Trophoblast cell (in vitro differentiated cells and primary cell): Measurements from ENCODE around the gene PPP1R15B.

ENCODE experiments used
- DNase-seq, 2 donors: peaks; one replicate each; pipeline ENCODE4 v3.0.0-alpha.2; 2016
- H2AFZ ChIP-seq: 2 replicates; pipeline ENCODE4 v1.6.1; 2013; ENCODE audit warnings: low read length, moderate library complexity, mild to moderate bottlenecking; ENCODE audit not compliant: insufficient read depth, poor library complexity
- H2AK5ac ChIP-seq: 2 replicates; pipeline ENCODE4 v1.6.1; 2013; ENCODE audit warnings: mild to moderate bottlenecking, low read length
- H2BK120ac ChIP-seq: 2 replicates; pipeline ENCODE4 v1.6.1; 2013; ENCODE audit warnings: low read length, mild to moderate bottlenecking, moderate library complexity; ENCODE audit not compliant: insufficient read depth, poor library complexity
- H2BK12ac ChIP-seq: 2 replicates; pipeline ENCODE4 v1.6.1; 2013; ENCODE audit warnings: mild to moderate bottlenecking, low read length, moderate library complexity
- H2BK5ac ChIP-seq: 2 replicates; pipeline ENCODE4 v1.6.1; 2013; ENCODE audit warnings: low read length, low read depth, moderate library complexity, mild to moderate bottlenecking; ENCODE audit not compliant: poor library complexity
- H3K14ac ChIP-seq: 2 replicates; pipeline ENCODE4 v1.6.1; 2013; ENCODE audit warnings: mild to moderate bottlenecking, low read length
- H3K18ac ChIP-seq: 2 replicates; pipeline ENCODE4 v1.6.1; 2013; ENCODE audit warnings: mild to moderate bottlenecking, low read length
- H3K23ac ChIP-seq: 2 replicates; pipeline ENCODE4 v1.6.1; 2013; ENCODE audit warnings: low read length
- H3K27ac ChIP-seq: 2 replicates; pipeline ENCODE4 v1.5.1; 2013; ENCODE audit warnings: low read depth, mild to moderate bottlenecking, inconsistent platforms, low read length, moderate library complexity
- H3K27me3 ChIP-seq: 2 replicates; pipeline ENCODE4 v1.6.1; 2013; ENCODE audit warnings: inconsistent platforms, mild to moderate bottlenecking, low read length, moderate library complexity; ENCODE audit not compliant: insufficient read depth
- H3K36me3 ChIP-seq, 2 experiments: 1 replicate in 1 of 2; 2 replicates in 1 of 2; pipeline ENCODE4 v1.6.1; 2013; ENCODE audit warnings: low read length in 2 of 2, mild to moderate bottlenecking in 2 of 2, moderate library complexity in 1 of 2; ENCODE audit not compliant: insufficient read depth in 2 of 2, control insufficient read depth in 1 of 2
- H3K4ac ChIP-seq: 2 replicates; pipeline ENCODE4 v1.6.1; 2013; ENCODE audit warnings: low read depth, mild to moderate bottlenecking, low read length, moderate library complexity
- H3K4me1 ChIP-seq, 2 experiments: 1 replicate in 1 of 2; 2 replicates in 1 of 2; pipeline ENCODE4 v1.6.1; 2013; ENCODE audit warnings: low read length in 2 of 2, mild to moderate bottlenecking in 2 of 2, moderate library complexity in 1 of 2; ENCODE audit not compliant: insufficient read depth in 2 of 2, control insufficient read depth in 1 of 2
- H3K4me2 ChIP-seq: 2 replicates; pipeline ENCODE4 v1.6.1; 2013; ENCODE audit warnings: inconsistent platforms, mild to moderate bottlenecking, low read length, moderate library complexity
- H3K4me3 ChIP-seq: 2 replicates; pipeline ENCODE4 v1.5.1; 2013; ENCODE audit warnings: mild to moderate bottlenecking, low read depth, low read length, inconsistent platforms
- H3K79me1 ChIP-seq: one replicate; pipeline ENCODE4 v1.6.1; 2013; ENCODE audit warnings: low read length
- H3K79me2 ChIP-seq: 2 replicates; pipeline ENCODE4 v1.6.1; 2013; ENCODE audit warnings: low read length, mild to moderate bottlenecking; ENCODE audit not compliant: control insufficient read depth, insufficient read depth, poor library complexity
- H3K9ac ChIP-seq: 2 replicates; pipeline ENCODE4 v1.6.1; 2013; ENCODE audit warnings: mild to moderate bottlenecking, low read length
- H3K9me3 ChIP-seq: 2 replicates; pipeline ENCODE4 v1.6.1; 2013; ENCODE audit warnings: low read depth, mild to moderate bottlenecking, control low read depth, inconsistent platforms, low read length; ENCODE audit not compliant: insufficient read depth
- H4K12ac ChIP-seq: 2 replicates; pipeline ENCODE4 v1.6.1; 2013; ENCODE audit warnings: low read depth, mild to moderate bottlenecking, low read length, moderate library complexity
- H4K8ac ChIP-seq: 2 replicates; pipeline ENCODE4 v1.6.1; 2013; ENCODE audit warnings: low read depth, mild to moderate bottlenecking, low read length, moderate library complexity
- H4K91ac ChIP-seq: one replicate; pipeline ENCODE4 v1.6.1; 2013; ENCODE audit warnings: low read depth, mild to moderate bottlenecking, low read length, moderate library complexity
- whole genome bisulfite sequencing: extraction: QIAGEN DNeasy Blood & Tissue Kit; methylation state at CpG from one replicate; pipeline ENCODE4 v1.1.7; 2013; ENCODE audit warnings: missing lambda C conversion rate; ENCODE audit not compliant: insufficient read length, insufficient coverage; ENCODE audit errors: extremely low coverage; 5-methylcytosine and 5-hydroxymethylcytosine counted together

PPP1R15B gene

GRCh38 chr1:204405988-204406387 is 5.6 kb downstream of the PPP1R15B start:
- no peak overlapping the region for H3K14ac ChIP-seq
- H3K18ac ChIP-seq = no peak overlapping the region
- H3K4me3 ChIP-seq = no peak overlapping the region
- no peak overlapping the region for H3K27ac ChIP-seq
- no peak for DNase-seq
- H3K36me3 ChIP-seq = peaks cover 15 to 18% of the 10 kb centered on the region in 2 experiments
- H2BK12ac ChIP-seq = no peak overlapping the region
- peak overlapping the region; percentile 62 for H3K4ac ChIP-seq
- H3K4me1 ChIP-seq = no peaks in the 10 kb centered on the region
- H2BK120ac ChIP-seq = no peak overlapping the region
- peaks cover 22% of the 10 kb centered on the region for H3K79me2 ChIP-seq
- H3K79me1 ChIP-seq = peaks cover 7% of the 10 kb centered on the region
- no CpG with 5 or more reads among the region's 2 CpGs for WGBS
- no peak overlapping the region for H3K23ac ChIP-seq
- H2BK5ac ChIP-seq = no peak overlapping the region
- no peak overlapping the region for H4K8ac ChIP-seq
- H3K9me3 ChIP-seq = no peaks in the 10 kb centered on the region
- H2AFZ ChIP-seq = no peak overlapping the region
- H3K9ac ChIP-seq = no peak overlapping the region
- no peak overlapping the region for H3K4me2 ChIP-seq
- H3K27me3 ChIP-seq = no peaks in the 10 kb centered on the region
- H4K12ac ChIP-seq = no peak overlapping the region
- H2AK5ac ChIP-seq = no peak overlapping the region
- H4K91ac ChIP-seq = no peak overlapping the region

GRCh38 chr1:204404629-204405028 is 7.0 kb downstream of the PPP1R15B start:
- peaks cover 15 to 21% of the 10 kb centered on the region in 2 experiments for H3K36me3 ChIP-seq
- no peak overlapping the region for H3K4me3 ChIP-seq
- no peak overlapping the region for H4K8ac ChIP-seq
- no peak overlapping the region for H3K4me2 ChIP-seq
- no peak overlapping the region for H3K9ac ChIP-seq
- no peak overlapping the region for H3K14ac ChIP-seq
- H2BK120ac ChIP-seq = no peak overlapping the region
- no peak overlapping the region for H4K91ac ChIP-seq
- no peak overlapping the region for H3K18ac ChIP-seq
- no peaks in the 10 kb centered on the region for H3K79me1 ChIP-seq
- H4K12ac ChIP-seq = no peak overlapping the region
- no peaks in the 10 kb centered on the region for H3K27me3 ChIP-seq
- peaks cover 9% of the 10 kb centered on the region for H3K79me2 ChIP-seq
- WGBS = no CpG with 5 or more reads among the region's 2 CpGs
- H2BK12ac ChIP-seq = no peak overlapping the region
- H3K27ac ChIP-seq = no peak overlapping the region
- H3K9me3 ChIP-seq = no peaks in the 10 kb centered on the region
- DNase-seq = no peak
- no peak overlapping the region for H3K23ac ChIP-seq
- H3K4ac ChIP-seq = no peak overlapping the region
- H2BK5ac ChIP-seq = no peak overlapping the region
- H2AK5ac ChIP-seq = no peak overlapping the region
- H3K4me1 ChIP-seq = no peaks in the 10 kb centered on the region
- no peak overlapping the region for H2AFZ ChIP-seq

GRCh38 chr1:204402391-204402790 is 9.2 kb downstream of the PPP1R15B start:
- Histone ChIP-seq H2AK5ac (no peak overlapping the region), H3K79me1 (no peaks in the 10 kb centered on the region), H3K27ac (no peak overlapping the region), H3K27me3 (no peaks in the 10 kb centered on the region), H3K79me2 (peaks cover 2% of the 10 kb centered on the region), H4K8ac (no peak overlapping the region), H2BK5ac (no peak overlapping the region), H3K4ac (no peak overlapping the region), H3K23ac (no peak overlapping the region), H2BK12ac (no peak overlapping the region), H4K12ac (no peak overlapping the region), H2AFZ (no peak overlapping the region), H3K9me3 (no peaks in the 10 kb centered on the region), H3K14ac (no peak overlapping the region), H3K4me1 (no peaks in the 10 kb centered on the region), H3K18ac (no peak overlapping the region), H3K36me3 (peaks cover 20 to 28% of the 10 kb centered on the region in 2 experiments), H3K4me2 (no peak overlapping the region), H3K4me3 (no peak overlapping the region), H2BK120ac (no peak overlapping the region), H3K9ac (no peak overlapping the region), H4K91ac (no peak overlapping the region)
- DNase-seq = no peak
- WGBS = no CpG with 5 or more reads among the region's 4 CpGs

GRCh38 chr1:204401730-204402129 is 9.9 kb downstream of the PPP1R15B start:
- H3K4me1 ChIP-seq = no peaks in the 10 kb centered on the region
- peaks cover 20 to 28% of the 10 kb centered on the region in 2 experiments for H3K36me3 ChIP-seq
- no peak overlapping the region for H3K4me3 ChIP-seq
- no peak overlapping the region for H2AFZ ChIP-seq
- H2AK5ac ChIP-seq = no peak overlapping the region
- no peak overlapping the region for H3K18ac ChIP-seq
- no peak overlapping the region for H3K4me2 ChIP-seq
- no peak overlapping the region for H3K9ac ChIP-seq
- no peak overlapping the region for H3K14ac ChIP-seq
- no peak overlapping the region for H2BK12ac ChIP-seq
- H3K9me3 ChIP-seq = no peaks in the 10 kb centered on the region
- H4K91ac ChIP-seq = no peak overlapping the region
- H3K79me2 ChIP-seq = peaks cover 2% of the 10 kb centered on the region
- no peak for DNase-seq
- no peak overlapping the region for H4K12ac ChIP-seq
- no CpG with 5 or more reads among the region's 3 CpGs for WGBS
- H4K8ac ChIP-seq = no peak overlapping the region
- H3K79me1 ChIP-seq = no peaks in the 10 kb centered on the region
- no peak overlapping the region for H2BK120ac ChIP-seq
- H3K27ac ChIP-seq = no peak overlapping the region
- no peak overlapping the region for H3K23ac ChIP-seq
- no peak overlapping the region for H2BK5ac ChIP-seq
- H3K4ac ChIP-seq = no peak overlapping the region
- no peaks in the 10 kb centered on the region for H3K27me3 ChIP-seq
